GM21529 (cell line): ENCODE data around the gene RNGTT.

ENCODE experiments used
- ATAC-seq: cut with Tn5 transposase; IDR thresholded peaks from one replicate; pipeline ENCODE4 v1.9.1; 2021; ENCODE audit not compliant: unreplicated experiment

RNGTT gene

GRCh38 chr6:88619951-88620350, 343.5 kb downstream of the RNGTT start:
- ATAC-seq, result no peak

GRCh38 chr6:88616380-88616779, 347.0 kb downstream of the RNGTT start:
- ATAC-seq, result peak; percentile 73

- no peak for ATAC-seq
Observed at GRCh38 chr6:88614316-88614877, 349.0 kb downstream of the RNGTT start.

GRCh38 chr6:88612631-88613030, 350.8 kb downstream of the RNGTT start:
- no peak for ATAC-seq

GRCh38 chr6:88611721-88612120, 351.7 kb downstream of the RNGTT start:
- ATAC-seq, result no peak

GRCh38 chr6:88609983-88610382, 353.4 kb downstream of the RNGTT start:
- no peak for ATAC-seq

- ATAC-seq, result no peak
Observed at GRCh38 chr6:88605271-88605670, 358.1 kb downstream of the RNGTT start.

GRCh38 chr6:88599571-88599970, 363.8 kb downstream of the RNGTT start:
- peak; percentile 65 for ATAC-seq

GRCh38 chr6:88596801-88597200, 366.6 kb downstream of the RNGTT start:
- ATAC-seq, result no peak

- ATAC-seq, result no peak
Observed at GRCh38 chr6:88588938-88589337, 374.5 kb downstream of the RNGTT start.

- ATAC-seq, result no peak
Observed at GRCh38 chr6:88587150-88587520, 376.3 kb downstream of the RNGTT start.

GRCh38 chr6:88586371-88587149, 376.9 kb downstream of the RNGTT start:
- ATAC-seq, result no peak

- no peak for ATAC-seq
Observed at GRCh38 chr6:88585276-88585692, 378.1 kb downstream of the RNGTT start.

GRCh38 chr6:88584581-88585275, 378.7 kb downstream of the RNGTT start:
- ATAC-seq, result no peak

- ATAC-seq, result no peak
Observed at GRCh38 chr6:88577461-88577860, 386.0 kb downstream of the RNGTT start.

GRCh38 chr6:88575536-88575935, 387.9 kb downstream of the RNGTT start:
- no peak for ATAC-seq

- ATAC-seq, result no peak
Observed at GRCh38 chr6:88574651-88575050, 388.8 kb downstream of the RNGTT start.

GRCh38 chr6:88574031-88574430, 389.4 kb downstream of the RNGTT start:
- no peak for ATAC-seq

GRCh38 chr6:88573561-88573960, 389.9 kb downstream of the RNGTT start:
- ATAC-seq, result no peak

GRCh38 chr6:88572449-88573139, 390.8 kb downstream of the RNGTT start:
- ATAC-seq, result no peak

- no peak for ATAC-seq
Observed at GRCh38 chr6:88569959-88570358, 393.5 kb downstream of the RNGTT start.

- ATAC-seq, result no peak
Observed at GRCh38 chr6:88567696-88568095, 395.7 kb downstream of the RNGTT start.
